Stimulated activated CD8-positive, alpha-beta memory T cell treated with anti-CD3 and anti-CD28 coated beads, Interleukin-4, amount 100 ng/mL, for 48 hours (primary cell): ENCODE results near the gene CNPY2.
A peak's percentile ranks its signal among the peaks of the same experiment; 100 is the strongest.
"Not testable (repeated sequence)": the region's sequence is repeated elsewhere in the genome, so short reads cannot be mapped to it uniquely, and the experiment has no call there.

Source experiments
- DNase-seq: peaks from one replicate; pipeline ENCODE4 v3.0.0-alpha.2; 2020

The CNPY2 gene

GRCh38 chr12:56315622-56316473, at the start of gene CNPY2:
TSS of gene CNPY2 (minus strand) at chr12:56315988. CDS start at chr12:56315217, 771 bp downstream.
- peak; percentile 96 for DNase-seq

- no peak for DNase-seq
Measured at GRCh38 chr12:56362130-56363059, 46.6 kb upstream of the CNPY2 start, which contains the start of gene APOF. TSS of gene APOF (minus strand) at chr12:56362857. CDS start at chr12:56362745, 112 bp downstream.

- no peak for DNase-seq
Measured at GRCh38 chr12:56361487-56362129, 45.8 kb upstream of the CNPY2 start.

GRCh38 chr12:56359851-56360767, 44.3 kb upstream of the CNPY2 start, which contains the start of gene STAT2:
TSS of gene STAT2 (minus strand) at chr12:56360107. CDS start at chr12:56356571, 3,536 bp downstream.
- DNase-seq = peak; percentile 99

- no peak for DNase-seq
Measured at GRCh38 chr12:56358836-56359532, 43.2 kb upstream of the CNPY2 start.

- no peak for DNase-seq
Measured at GRCh38 chr12:56351325-56351724, 35.5 kb upstream of the CNPY2 start.

- no peak for DNase-seq
Measured at GRCh38 chr12:56350662-56351061, 34.9 kb upstream of the CNPY2 start.

- DNase-seq = no peak
Measured at GRCh38 chr12:56348776-56349175, 33.0 kb upstream of the CNPY2 start.

GRCh38 chr12:56347255-56347654, 31.5 kb upstream of the CNPY2 start:
- DNase-seq = not testable (repeated sequence)

GRCh38 chr12:56346675-56347074, 30.9 kb upstream of the CNPY2 start:
- DNase-seq = peak; percentile 49

GRCh38 chr12:56342290-56342689, 26.5 kb upstream of the CNPY2 start:
- not testable (repeated sequence) for DNase-seq

GRCh38 chr12:56341616-56342015, 25.8 kb upstream of the CNPY2 start:
- DNase-seq = no peak

- DNase-seq = peak; percentile 41
Measured at GRCh38 chr12:56339158-56339422, 23.3 kb upstream of the CNPY2 start.

- peak; percentile 89 for DNase-seq
Measured at GRCh38 chr12:56338308-56339157, 22.7 kb upstream of the CNPY2 start, which contains the start of gene IL23A. TSS of gene IL23A (plus strand) at chr12:56338884. CDS start at chr12:56339045, 161 bp downstream.

GRCh38 chr12:56337753-56338251, 22.0 kb upstream of the CNPY2 start:
- DNase-seq = peak; percentile 41

- no peak for DNase-seq
Measured at GRCh38 chr12:56336361-56337167, 20.8 kb upstream of the CNPY2 start.

GRCh38 chr12:56335527-56335926, 19.7 kb upstream of the CNPY2 start:
- DNase-seq = not testable (repeated sequence)

GRCh38 chr12:56334490-56334793, 18.7 kb upstream of the CNPY2 start:
- no peak for DNase-seq
